ENCODE results near the gene AUTS2. TPM values are rescaled to one million over a fixed set of nuclear protein-coding genes. Genes with fewer than 3 reads are reported as not detected.

Gene AUTS2
- total RNA-seq, 1 experiment from 2014 or later: 50.0 TPM

DNA sequence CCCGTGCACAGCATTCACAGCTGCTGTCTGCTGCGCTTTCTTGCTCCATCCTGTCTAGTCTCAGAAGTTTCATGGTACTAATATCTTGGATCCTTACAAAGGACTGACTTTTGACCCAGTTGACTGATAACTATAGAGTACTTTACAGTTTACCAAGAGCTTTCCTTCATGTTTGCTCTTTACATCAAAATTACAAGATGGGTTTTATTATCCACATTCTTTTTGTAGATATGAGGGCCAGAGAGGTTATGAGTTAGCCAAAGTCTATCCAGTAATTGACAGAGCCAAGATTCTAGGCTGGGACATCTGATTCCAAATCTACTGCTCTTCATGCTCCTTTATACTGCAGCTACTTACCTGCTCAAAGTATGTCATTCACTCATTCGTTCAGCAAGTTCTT is 218.2 kb downstream of the AUTS2 start:
- no peak overlapping the region for H3K27ac Mint-ChIP-seq
- DNase-seq (ENCODE audit: low spot score) (no peak), ATAC-seq (no peak)
- H3K4me1 Mint-ChIP-seq: peaks cover 42% of the 10 kb centered on the region
- H3K9me3 Mint-ChIP-seq: peaks cover 2% of the 10 kb centered on the region; the same call in 1 of the 2 replicates
- no peaks in the 10 kb centered on the region for H3K36me3 Mint-ChIP-seq
- H3K4me3 Mint-ChIP-seq: no peak overlapping the region
- TF ChIP-seq, protein P1, sequence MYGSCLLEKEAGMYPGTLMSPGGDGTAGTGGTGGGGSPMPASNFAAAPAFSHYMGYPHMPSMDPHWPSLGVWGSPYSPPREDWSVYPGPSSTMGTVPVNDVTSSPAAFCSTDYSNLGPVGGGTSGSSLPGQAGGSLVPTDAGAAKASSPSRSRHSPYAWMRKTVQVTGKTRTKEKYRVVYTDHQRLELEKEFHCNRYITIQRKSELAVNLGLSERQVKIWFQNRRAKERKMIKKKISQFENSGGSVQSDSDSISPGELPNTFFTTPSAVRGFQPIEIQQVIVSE (CRISPR knock-in tag; IDR thresholded peaks at IDR 0.05; ENCODE audit: borderline replicate concordance): no peak
- TF ChIP-seq NFYB (CRISPR knock-in tag; conservative IDR thresholded peaks at IDR 0.05; ENCODE audit: low read depth): no peak
- TF ChIP-seq ATF1 (CRISPR knock-in tag; IDR thresholded peaks at IDR 0.05): no peak
- TF ChIP-seq, protein P2, sequence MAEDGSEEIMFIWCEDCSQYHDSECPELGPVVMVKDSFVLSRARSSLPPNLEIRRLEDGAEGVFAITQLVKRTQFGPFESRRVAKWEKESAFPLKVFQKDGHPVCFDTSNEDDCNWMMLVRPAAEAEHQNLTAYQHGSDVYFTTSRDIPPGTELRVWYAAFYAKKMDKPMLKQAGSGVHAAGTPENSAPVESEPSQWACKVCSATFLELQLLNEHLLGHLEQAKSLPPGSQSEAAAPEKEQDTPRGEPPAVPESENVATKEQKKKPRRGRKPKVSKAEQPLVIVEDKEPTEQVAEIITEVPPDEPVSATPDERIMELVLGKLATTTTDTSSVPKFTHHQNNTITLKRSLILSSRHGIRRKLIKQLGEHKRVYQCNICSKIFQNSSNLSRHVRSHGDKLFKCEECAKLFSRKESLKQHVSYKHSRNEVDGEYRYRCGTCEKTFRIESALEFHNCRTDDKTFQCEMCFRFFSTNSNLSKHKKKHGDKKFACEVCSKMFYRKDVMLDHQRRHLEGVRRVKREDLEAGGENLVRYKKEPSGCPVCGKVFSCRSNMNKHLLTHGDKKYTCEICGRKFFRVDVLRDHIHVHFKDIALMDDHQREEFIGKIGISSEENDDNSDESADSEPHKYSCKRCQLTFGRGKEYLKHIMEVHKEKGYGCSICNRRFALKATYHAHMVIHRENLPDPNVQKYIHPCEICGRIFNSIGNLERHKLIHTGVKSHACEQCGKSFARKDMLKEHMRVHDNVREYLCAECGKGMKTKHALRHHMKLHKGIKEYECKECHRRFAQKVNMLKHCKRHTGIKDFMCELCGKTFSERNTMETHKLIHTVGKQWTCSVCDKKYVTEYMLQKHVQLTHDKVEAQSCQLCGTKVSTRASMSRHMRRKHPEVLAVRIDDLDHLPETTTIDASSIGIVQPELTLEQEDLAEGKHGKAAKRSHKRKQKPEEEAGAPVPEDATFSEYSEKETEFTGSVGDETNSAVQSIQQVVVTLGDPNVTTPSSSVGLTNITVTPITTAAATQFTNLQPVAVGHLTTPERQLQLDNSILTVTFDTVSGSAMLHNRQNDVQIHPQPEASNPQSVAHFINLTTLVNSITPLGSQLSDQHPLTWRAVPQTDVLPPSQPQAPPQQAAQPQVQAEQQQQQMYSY (CRISPR knock-in tag; IDR thresholded peaks at IDR 0.05): no peak
- peaks cover 8% of the 10 kb centered on the region for H3K27me3 Mint-ChIP-seq (ENCODE audit: low read depth)
- CTCF ChIA-PET: no interaction called here
- POLR2A ChIA-PET: no interaction called here

DNA sequence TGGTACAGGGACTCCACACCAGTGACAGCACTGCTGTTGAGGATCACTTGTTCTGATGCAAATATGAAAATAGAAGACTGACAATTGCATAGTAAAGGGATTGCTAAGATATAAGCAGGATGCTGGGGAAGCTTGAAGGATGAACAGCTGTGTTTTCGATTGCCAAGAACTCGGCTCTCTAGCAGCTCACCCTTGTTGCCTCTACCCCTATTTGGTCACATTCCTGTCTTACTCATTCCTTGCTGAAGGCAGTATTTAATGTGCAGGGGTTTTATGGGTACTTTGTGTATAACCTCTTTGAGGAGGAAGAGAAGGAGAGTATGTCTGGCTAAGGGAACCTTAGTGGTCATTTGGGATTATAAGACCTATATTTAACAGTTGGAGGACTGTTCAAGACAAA is 218.8 kb downstream of the AUTS2 start:
- no peak for ATAC-seq
- POLR2A ChIA-PET: no interaction called here
- CTCF ChIA-PET: no interaction called here
- TF ChIP-seq JAZF1 (CRISPR knock-in tag; IDR thresholded peaks at IDR 0.05): no peak
- TF ChIP-seq, protein P3, sequence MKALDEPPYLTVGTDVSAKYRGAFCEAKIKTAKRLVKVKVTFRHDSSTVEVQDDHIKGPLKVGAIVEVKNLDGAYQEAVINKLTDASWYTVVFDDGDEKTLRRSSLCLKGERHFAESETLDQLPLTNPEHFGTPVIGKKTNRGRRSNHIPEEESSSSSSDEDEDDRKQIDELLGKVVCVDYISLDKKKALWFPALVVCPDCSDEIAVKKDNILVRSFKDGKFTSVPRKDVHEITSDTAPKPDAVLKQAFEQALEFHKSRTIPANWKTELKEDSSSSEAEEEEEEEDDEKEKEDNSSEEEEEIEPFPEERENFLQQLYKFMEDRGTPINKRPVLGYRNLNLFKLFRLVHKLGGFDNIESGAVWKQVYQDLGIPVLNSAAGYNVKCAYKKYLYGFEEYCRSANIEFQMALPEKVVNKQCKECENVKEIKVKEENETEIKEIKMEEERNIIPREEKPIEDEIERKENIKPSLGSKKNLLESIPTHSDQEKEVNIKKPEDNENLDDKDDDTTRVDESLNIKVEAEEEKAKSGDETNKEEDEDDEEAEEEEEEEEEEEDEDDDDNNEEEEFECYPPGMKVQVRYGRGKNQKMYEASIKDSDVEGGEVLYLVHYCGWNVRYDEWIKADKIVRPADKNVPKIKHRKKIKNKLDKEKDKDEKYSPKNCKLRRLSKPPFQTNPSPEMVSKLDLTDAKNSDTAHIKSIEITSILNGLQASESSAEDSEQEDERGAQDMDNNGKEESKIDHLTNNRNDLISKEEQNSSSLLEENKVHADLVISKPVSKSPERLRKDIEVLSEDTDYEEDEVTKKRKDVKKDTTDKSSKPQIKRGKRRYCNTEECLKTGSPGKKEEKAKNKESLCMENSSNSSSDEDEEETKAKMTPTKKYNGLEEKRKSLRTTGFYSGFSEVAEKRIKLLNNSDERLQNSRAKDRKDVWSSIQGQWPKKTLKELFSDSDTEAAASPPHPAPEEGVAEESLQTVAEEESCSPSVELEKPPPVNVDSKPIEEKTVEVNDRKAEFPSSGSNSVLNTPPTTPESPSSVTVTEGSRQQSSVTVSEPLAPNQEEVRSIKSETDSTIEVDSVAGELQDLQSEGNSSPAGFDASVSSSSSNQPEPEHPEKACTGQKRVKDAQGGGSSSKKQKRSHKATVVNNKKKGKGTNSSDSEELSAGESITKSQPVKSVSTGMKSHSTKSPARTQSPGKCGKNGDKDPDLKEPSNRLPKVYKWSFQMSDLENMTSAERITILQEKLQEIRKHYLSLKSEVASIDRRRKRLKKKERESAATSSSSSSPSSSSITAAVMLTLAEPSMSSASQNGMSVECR (CRISPR knock-in tag; IDR thresholded peaks at IDR 0.05; ENCODE audit: borderline replicate concordance): no peak
- no peak for TF ChIP-seq ZNF423 (CRISPR knock-in tag; IDR thresholded peaks at IDR 0.05)
- TF ChIP-seq MXD4 (CRISPR knock-in tag; IDR thresholded peaks at IDR 0.05; ENCODE audit: borderline replicate concordance): no peak
- TF ChIP-seq TCF7 (CRISPR knock-in tag; IDR thresholded peaks at IDR 0.05; ENCODE audit: low read depth): no peak
- TF ChIP-seq ZNF317 (CRISPR knock-in tag; IDR thresholded peaks at IDR 0.05; ENCODE audit: borderline replicate concordance, low read depth): no peak
- TF ChIP-seq, protein P2 (CRISPR knock-in tag; IDR thresholded peaks at IDR 0.05): no peak
- no peak for TF ChIP-seq CREB1 (CRISPR knock-in tag; IDR thresholded peaks at IDR 0.05)
- TF ChIP-seq, protein P4, sequence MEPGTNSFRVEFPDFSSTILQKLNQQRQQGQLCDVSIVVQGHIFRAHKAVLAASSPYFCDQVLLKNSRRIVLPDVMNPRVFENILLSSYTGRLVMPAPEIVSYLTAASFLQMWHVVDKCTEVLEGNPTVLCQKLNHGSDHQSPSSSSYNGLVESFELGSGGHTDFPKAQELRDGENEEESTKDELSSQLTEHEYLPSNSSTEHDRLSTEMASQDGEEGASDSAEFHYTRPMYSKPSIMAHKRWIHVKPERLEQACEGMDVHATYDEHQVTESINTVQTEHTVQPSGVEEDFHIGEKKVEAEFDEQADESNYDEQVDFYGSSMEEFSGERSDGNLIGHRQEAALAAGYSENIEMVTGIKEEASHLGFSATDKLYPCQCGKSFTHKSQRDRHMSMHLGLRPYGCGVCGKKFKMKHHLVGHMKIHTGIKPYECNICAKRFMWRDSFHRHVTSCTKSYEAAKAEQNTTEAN (CRISPR knock-in tag; IDR thresholded peaks at IDR 0.05): no peak
- TF ChIP-seq HMGA2 (CRISPR knock-in tag; IDR thresholded peaks at IDR 0.05): no peak
- TF ChIP-seq FOXK1 (CRISPR knock-in tag; IDR thresholded peaks at IDR 0.05): no peak
- TF ChIP-seq ETV6 (CRISPR knock-in tag; IDR thresholded peaks at IDR 0.05): no peak
- TF ChIP-seq, protein P5, sequence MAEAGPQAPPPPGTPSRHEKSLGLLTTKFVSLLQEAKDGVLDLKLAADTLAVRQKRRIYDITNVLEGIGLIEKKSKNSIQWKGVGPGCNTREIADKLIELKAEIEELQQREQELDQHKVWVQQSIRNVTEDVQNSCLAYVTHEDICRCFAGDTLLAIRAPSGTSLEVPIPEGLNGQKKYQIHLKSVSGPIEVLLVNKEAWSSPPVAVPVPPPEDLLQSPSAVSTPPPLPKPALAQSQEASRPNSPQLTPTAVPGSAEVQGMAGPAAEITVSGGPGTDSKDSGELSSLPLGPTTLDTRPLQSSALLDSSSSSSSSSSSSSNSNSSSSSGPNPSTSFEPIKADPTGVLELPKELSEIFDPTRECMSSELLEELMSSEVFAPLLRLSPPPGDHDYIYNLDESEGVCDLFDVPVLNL (CRISPR knock-in tag; IDR thresholded peaks at IDR 0.05; ENCODE audit: borderline replicate concordance, low read depth): no peak
- TF ChIP-seq CBFB (CRISPR knock-in tag; IDR thresholded peaks at IDR 0.05; ENCODE audit: low read depth): no peak

More for the DNA sequence above, 218.8 kb downstream of the AUTS2 start:
- Mint-ChIP-seq H3K36me3 (no peaks in the 10 kb centered on the region), H3K27me3 (ENCODE audit: low read depth) (peaks cover 8% of the 10 kb centered on the region), H3K27ac (no peak overlapping the region), H3K4me3 (no peak overlapping the region), H3K9me3 (peaks cover 3% of the 10 kb centered on the region; the same call in 1 of the 2 replicates), H3K4me1 (peaks cover 38% of the 10 kb centered on the region)
- no peak for DNase-seq (ENCODE audit: low spot score)
